HG03432 (cell line): ENCODE data around the gene PDIA3.
"Not testable (repeated sequence)": the region's sequence is repeated elsewhere in the genome, so short reads cannot be mapped to it uniquely, and the experiment has no call there.

Experiments used
- ATAC-seq: cut with Tn5 transposase; IDR thresholded peaks from one replicate; pipeline ENCODE4 v1.9.1; 2021; ENCODE audit warnings: mild to moderate bottlenecking, moderate library complexity; ENCODE audit not compliant: unreplicated experiment

Gene PDIA3

DNA sequence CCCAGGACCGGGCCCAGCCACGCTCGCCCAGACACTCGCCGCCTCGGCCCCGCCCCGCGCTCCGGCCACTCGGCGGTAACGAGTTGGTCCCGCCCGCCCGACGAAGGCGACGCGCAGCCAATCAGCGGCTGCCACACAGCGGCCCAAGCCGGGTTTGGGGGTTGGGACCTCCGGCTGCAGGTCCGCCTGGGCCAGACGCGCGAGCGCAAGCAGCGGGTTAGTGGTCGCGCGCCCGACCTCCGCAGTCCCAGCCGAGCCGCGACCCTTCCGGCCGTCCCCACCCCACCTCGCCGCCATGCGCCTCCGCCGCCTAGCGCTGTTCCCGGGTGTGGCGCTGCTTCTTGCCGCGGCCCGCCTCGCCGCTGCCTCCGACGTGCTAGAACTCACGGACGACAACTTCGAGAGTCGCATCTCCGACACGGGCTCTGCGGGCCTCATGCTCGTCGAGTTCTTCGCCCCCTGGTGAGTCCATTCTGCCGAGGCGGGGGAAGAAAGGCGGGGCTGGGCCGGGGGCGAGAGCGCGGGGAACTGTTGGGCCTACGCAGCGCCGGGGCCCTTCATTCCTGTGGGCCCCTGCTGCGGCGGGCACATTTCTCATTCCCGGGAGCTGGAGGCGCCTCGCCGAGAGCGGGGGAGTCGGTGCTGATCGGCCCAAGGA, at the start of gene PDIA3:
TSS of gene PDIA3 (plus strand) at position 194 of the 658 bp plus-strand sequence. CDS start at position 296, 102 bp downstream.
- peak; percentile 77 for ATAC-seq

- no peak for ATAC-seq
Observed at GRCh38 chr15:43702174-43702573, 44.1 kb upstream of the PDIA3 start.

- no peak for ATAC-seq
Observed at GRCh38 chr15:43702701-43703424, 43.4 kb upstream of the PDIA3 start.

DNA sequence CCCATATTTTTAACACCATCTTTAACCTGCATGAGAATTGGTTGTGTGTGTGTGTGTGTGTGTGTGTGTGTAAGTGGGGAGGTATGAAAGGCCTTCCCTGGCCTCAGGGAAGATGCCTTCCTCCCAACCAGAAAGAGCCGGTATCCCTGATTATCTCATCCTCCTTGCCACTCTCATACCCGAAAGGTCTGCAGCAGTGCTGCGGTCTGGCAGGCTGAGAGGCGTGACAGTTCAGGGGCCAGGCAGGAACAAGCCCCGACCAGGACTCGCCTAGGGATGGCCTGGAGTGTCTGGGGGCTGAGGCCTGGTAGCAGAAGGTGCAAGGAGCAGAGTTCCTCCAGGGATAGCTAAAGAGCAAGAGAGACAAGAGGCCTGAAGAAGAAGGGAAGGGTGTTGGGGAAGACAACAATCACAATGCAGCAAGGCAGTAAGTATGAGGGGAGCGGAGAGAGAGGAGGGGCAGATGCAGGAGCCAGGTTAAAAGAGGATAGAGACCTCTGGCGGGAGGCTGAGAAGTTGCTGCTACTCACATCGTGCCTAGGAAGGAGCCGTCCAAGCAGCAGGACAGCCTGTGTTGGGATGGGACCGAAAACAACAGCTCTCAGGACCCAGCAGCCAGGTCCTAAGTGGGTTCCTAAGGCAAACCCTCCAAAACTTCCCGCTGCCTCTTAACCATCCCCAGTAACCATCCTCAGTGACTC, 35.7 kb upstream of the PDIA3 start:
- not testable (repeated sequence) for ATAC-seq

- ATAC-seq, result no peak
Observed at GRCh38 chr15:43723151-43723550, 23.1 kb upstream of the PDIA3 start.

- ATAC-seq, result not testable (repeated sequence)
Observed at GRCh38 chr15:43726306-43726705, 19.9 kb upstream of the PDIA3 start.

DNA sequence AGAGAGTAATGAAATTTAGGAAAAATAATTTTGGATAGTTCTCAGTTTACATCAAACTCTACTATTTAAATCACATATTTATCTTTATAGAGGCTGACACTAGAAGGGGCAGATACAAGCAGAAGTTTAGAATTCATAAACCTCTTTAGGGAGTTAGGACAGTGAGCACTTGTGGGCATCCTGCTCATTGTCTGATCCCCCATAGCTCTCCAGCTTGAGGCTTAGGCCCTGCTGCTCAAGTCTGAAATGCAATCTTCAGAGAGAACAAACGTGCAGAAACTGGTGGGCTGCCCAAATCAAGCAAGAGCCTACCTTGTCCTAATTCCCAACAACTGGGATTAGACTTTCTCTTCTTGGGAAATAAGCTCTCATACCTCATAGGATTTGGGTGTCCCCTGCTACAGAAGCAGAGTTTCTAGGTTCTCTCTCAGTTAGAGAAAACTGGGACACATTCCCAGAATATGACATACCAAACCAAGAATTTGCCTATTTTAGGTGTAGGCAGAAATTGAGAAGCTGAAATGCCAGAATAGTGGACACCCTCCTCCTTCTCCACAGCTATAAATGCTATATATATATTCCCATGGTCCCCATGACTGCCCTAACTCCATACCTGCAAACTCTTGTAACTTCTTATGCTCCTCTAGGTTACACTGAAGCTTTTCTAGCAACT, 18.0 kb upstream of the PDIA3 start:
- not testable (repeated sequence) for ATAC-seq

DNA sequence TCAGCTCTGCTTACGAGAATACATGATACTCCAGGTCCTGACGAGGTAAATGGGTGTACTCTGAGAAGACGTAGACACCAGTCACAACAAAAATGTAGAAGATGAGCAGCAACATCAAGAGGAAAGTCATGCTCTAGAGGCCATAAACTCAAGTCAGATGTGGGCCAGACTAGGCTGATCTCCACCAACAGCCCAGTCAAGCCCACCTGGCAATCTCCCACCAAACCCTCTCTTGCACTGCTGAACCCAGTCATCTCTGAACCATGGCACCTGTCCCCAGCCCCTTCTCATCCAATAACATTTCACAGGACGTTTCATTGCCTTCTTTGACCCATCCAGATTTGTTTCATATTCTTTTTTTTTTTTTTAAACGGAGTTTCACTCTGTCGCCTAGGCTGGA, 10.8 kb upstream of the PDIA3 start:
- ATAC-seq, result peak; percentile 63

DNA sequence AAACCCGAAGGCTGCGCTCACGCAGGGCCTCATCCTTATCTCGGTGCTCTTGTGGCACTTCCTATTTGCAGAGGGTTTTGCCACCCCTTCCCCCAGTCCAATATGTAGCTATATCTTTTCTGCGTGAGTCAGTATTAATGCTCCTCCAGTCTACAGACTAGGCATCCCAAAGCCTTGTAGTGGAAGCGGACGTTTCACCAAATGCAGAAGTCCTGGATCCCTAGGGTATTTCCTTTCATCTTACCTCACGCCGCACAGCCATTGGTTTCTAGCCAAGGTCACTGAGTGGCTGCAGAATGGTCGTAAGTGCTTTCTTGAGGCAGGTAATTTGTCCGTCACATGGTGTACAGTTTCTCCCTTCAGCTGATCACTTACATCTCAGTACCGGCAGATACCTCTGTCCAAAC, 668 bp downstream of the PDIA3 start:
- ATAC-seq, result peak; percentile 19

GRCh38 chr15:43748376-43748775, 2.1 kb downstream of the PDIA3 start:
- ATAC-seq, result no peak

DNA sequence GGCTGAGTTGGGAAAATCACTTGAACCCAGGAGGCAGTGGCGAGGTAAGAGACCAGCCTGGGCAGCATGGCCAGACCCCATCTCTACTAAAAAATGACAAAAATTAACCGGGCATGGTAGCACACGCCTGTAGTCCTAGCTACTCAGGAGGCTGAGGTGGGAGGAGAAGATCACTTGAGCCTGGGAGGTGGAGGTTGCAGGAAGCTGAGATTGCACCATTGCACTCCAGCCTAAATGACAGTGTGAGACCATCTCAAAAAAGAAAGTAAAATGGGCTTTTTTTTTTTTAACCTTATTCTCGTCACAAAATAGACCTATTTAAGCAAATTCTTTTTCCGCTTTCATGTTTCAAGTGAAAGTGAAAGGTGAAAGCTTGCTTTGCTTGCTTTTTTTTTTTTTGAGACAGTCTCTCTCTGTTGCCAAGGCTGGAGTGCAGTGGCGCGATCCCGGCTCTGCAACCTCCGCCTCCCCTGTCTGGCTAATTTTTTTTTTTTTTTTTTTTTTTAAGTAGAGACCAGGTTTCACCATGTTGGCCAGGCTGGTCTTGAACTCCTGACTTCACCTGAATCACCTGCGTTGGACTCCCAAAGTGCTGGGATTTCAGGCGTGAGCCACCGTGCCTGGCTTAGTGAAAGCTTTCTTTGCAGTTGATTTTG, 3.6 kb downstream of the PDIA3 start:
- peak; percentile 54 for ATAC-seq

GRCh38 chr15:43751885-43752284, 5.6 kb downstream of the PDIA3 start:
- no peak for ATAC-seq

DNA sequence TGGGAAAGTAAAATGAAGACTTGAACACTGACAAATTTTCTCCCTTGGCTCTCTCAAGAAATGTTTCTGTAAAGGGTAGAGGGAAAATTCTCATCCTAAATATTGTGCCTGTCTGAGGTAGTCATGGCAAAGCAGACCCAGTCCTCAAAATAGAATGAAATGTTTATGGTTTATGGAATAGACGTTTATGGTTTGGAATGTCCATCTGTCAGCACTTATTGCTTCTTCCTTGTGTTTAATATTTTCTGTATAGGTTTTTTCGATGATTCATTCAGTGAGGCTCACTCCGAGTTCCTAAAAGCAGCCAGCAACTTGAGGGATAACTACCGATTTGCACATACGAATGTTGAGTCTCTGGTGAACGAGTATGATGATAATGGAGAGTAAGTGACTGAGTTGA, 16.6 kb downstream of the PDIA3 start:
- ATAC-seq, result no peak

DNA sequence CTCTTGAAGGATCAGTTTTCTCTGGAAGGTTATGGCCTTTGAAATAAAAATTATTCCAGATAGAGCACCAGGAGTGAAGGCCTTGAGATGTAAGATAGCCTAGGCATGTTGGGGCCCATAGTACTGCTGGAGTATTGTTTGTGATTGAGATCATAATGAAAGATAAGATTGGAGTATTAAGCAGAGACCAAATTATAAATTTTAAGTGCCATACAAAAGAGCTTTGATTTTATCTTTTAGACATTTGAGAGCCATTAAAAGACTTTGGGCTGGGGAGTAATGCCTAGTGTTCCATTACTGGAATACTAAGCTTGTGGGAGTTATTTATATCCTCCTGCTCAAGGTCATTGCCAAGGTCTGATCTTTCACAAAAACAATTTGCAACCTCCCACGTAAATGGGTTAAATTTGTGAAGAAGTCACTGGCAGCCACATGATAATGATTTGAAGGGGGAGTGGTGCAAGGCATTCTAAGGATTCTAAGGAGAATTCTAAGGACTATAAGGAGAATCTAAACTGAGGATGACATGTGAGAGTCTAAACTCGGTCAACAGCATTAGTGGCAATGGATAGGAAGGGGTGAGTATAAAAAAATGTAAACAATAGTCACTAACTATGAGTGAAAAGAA, 17.7 kb downstream of the PDIA3 start:
- ATAC-seq, result no peak

DNA sequence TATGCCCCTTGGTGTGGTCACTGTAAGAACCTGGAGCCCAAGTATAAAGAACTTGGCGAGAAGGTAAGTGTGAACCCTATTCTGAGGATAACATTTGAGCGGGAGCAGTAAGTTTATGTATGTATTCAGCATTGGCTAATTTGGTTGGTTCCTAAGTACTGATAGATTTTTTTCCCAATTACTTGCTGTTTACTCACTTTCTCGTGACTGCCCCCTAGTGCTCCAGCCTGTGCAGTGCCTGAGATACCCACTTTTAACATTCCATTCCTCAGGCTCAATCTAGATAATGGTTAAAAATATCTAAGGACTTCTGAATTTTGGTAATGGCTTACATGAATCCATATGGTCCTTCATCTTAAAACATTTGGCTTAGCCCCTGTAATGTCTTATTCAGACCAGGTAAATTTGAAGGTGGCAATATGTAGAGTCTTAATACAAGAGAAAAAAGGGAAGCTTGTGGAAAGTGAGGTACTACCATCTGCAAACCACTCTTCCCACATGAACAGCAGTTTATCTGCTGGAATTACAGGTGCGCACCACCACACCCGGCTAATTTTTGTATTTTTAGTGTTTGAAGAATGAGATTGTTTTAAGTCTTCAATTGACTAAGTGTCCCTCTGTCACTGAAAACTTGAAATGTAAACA, 23.5 kb downstream of the PDIA3 start:
- ATAC-seq, result no peak

GRCh38 chr15:43771816-43772215, 25.6 kb downstream of the PDIA3 start:
- ATAC-seq, result no peak

DNA sequence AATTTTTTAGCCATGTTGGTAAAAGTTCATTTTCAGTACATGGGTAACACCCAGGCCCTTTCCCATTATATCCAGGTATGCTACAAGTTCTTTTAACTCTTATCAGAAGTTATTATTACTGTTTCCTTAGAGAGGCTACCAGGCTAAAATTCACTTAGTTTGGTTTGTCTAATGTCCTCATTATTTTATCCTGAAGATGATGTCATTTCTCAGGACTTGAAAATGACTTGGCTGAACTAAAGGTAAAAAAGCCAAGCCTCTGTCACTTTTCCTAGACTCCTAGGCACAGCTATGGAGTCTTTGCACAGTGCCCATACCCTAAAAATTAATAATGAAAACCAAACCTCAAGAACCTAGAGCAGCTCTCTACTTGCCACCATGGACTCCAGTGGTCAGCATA, 26.4 kb downstream of the PDIA3 start:
- no peak for ATAC-seq

DNA sequence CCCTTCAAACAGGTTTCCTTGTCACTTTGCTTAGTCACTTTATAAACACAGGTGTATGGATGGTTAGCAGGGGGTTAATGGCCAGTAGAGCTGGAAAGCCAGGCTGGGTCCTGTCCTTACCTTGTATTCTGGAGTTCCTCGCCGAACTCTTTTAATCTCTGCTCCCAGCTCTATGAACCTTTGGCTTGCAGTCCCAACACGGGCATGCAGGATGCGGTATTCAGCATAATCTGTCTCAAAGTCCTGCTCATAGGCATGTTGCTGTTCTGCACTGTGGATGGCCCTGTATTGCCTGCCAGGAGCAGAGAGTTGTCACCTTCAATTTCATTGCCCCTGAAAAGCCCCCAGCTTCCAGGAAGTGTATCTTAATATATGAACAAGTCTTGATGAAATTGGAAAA, 27.8 kb downstream of the PDIA3 start:
- no peak for ATAC-seq

GRCh38 chr15:43775411-43775965, 29.2 kb downstream of the PDIA3 start:
- ATAC-seq, result no peak
